RWPE2 (cell line): ENCODE measurements around the gene KIF27.
"Not testable (repeated sequence)": the region's sequence is repeated elsewhere in the genome, so short reads cannot be mapped to it uniquely, and the experiment has no call there.

Source experiments
- ATAC-seq: fragments of 200-7000 bp; cut with Tn5 transposase; 3 replicates; pipeline ENCODE4 v1.9.1; 2021; ENCODE audit warnings: low read depth
- DNase-seq: peaks from one replicate; pipeline ENCODE4 v3.0.0-alpha.2; 2020; ENCODE audit warnings: low spot score
- H3K27ac ChIP-seq: fragments of 450-650 bp; 2 replicates; pipeline ENCODE4 v1.5.1; 2017; ENCODE audit warnings: mild to moderate bottlenecking; ENCODE audit not compliant: poor library complexity, severe bottlenecking
- H3K27me3 ChIP-seq: fragments of 250-450 bp; sonication (Bioruptor Pico); 2 replicates; pipeline ENCODE4 v1.5.1; 2021; ENCODE audit warnings: mild to moderate bottlenecking, moderate library complexity; ENCODE audit not compliant: insufficient read depth, poor library complexity, severe bottlenecking
- H3K36me3 ChIP-seq: fragments of 250-450 bp; sonication (Bioruptor Pico); 2 replicates; pipeline ENCODE4 v1.5.1; 2020; ENCODE audit warnings: low read depth, mild to moderate bottlenecking, moderate library complexity
- H3K4me1 ChIP-seq: fragments of 250-450 bp; sonication (Bioruptor Pico); 2 replicates; pipeline ENCODE4 v1.5.1; 2021; ENCODE audit warnings: mild to moderate bottlenecking, moderate library complexity; ENCODE audit not compliant: insufficient read depth, poor library complexity, severe bottlenecking
- H3K4me3 ChIP-seq: fragments of 250-450 bp; sonication (Bioruptor Pico); 2 replicates; pipeline ENCODE4 v1.5.1; 2021; ENCODE audit warnings: mild to moderate bottlenecking, moderate library complexity; ENCODE audit not compliant: severe bottlenecking
- H3K9me3 ChIP-seq: fragments of 250-450 bp; sonication (Bioruptor Pico); 2 replicates; pipeline ENCODE4 v1.5.1; 2021; ENCODE audit warnings: mild to moderate bottlenecking, moderate library complexity; ENCODE audit not compliant: severe bottlenecking
- TF ChIP-seq, protein P1 (sequence below): fragments of 450-650 bp; IDR thresholded peaks from one replicate; pipeline ENCODE4 v1.5.1; 2017; ENCODE audit warnings: mild to moderate bottlenecking, moderate library complexity; ENCODE audit not compliant: poor library complexity, severe bottlenecking

The KIF27 gene

DNA sequence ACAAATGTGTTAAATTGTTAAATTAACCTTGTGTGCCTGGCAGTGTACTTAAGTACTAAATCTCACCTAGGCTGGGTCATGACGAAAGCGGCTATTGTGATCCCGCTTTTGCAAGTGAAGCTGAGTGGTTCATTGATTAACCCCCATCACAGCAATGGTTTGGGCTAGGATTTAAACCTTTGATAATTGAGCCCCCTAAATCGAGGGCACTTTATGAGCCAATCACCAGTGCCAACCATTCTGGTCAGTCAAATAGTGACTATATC, 35.9 kb upstream of the KIF27 start:
- DNase-seq: no peak
- Histone ChIP-seq H3K9me3 (no peaks in the 10 kb centered on the region), H3K4me1 (peaks cover 13% of the 10 kb centered on the region), H3K36me3 (peaks cover 26% of the 10 kb centered on the region), H3K4me3 (peak overlapping the region; percentile 54), H3K27me3 (no peaks in the 10 kb centered on the region), H3K27ac (peak overlapping the region; percentile 59)
- ATAC-seq: no peak
- TF ChIP-seq, protein P1, sequence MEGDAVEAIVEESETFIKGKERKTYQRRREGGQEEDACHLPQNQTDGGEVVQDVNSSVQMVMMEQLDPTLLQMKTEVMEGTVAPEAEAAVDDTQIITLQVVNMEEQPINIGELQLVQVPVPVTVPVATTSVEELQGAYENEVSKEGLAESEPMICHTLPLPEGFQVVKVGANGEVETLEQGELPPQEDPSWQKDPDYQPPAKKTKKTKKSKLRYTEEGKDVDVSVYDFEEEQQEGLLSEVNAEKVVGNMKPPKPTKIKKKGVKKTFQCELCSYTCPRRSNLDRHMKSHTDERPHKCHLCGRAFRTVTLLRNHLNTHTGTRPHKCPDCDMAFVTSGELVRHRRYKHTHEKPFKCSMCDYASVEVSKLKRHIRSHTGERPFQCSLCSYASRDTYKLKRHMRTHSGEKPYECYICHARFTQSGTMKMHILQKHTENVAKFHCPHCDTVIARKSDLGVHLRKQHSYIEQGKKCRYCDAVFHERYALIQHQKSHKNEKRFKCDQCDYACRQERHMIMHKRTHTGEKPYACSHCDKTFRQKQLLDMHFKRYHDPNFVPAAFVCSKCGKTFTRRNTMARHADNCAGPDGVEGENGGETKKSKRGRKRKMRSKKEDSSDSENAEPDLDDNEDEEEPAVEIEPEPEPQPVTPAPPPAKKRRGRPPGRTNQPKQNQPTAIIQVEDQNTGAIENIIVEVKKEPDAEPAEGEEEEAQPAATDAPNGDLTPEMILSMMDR: no peak

DNA sequence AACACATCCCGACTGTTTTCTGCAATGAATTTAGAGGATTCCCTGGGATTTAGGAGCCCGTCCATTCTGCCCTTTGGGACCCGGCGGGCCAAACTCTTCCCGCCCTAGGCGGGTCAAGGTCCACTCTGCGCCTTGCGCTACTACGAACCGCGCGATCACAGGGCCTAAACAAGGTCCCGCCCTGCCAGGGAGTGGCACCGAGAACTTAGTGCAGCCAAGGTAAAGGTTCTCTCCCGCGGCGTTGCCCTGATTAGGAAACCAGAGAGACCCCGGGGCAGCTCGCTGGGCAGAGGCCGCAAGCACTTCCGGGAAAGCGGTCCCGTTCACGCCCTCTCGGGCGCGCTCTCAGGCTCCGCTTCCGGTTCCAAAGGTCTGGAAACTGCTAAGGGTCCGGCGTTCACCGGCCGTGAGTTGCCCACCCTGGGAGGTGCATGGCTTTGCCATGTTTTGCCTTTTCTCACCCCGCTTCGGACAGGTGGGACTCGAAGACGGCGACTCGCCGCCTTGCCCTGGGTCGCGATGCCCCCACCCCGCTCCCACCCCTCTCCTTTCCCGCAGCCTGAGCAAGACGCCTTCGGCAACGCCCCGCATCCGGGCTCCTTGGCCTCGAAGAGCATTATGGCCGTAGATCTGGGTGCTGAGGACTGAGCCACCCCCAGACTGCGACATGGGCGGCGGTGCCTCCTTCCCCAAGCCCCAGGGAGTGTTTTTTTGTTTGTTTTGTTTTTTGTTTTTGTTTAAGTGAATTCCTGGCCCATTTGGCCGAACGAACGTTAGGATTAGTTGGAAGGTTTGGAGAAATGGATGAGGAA, 35.4 kb upstream of the KIF27 start:
- Histone ChIP-seq H3K9me3 (no peaks in the 10 kb centered on the region), H3K27me3 (no peaks in the 10 kb centered on the region), H3K27ac (peak overlapping the region; percentile 59), H3K4me3 (peak overlapping the region; percentile 54), H3K4me1 (peaks cover 10% of the 10 kb centered on the region), H3K36me3 (peaks cover 31% of the 10 kb centered on the region)
- TF ChIP-seq, protein P1: no peak
- ATAC-seq: peak; percentile 84
- DNase-seq: peak; percentile 78

DNA sequence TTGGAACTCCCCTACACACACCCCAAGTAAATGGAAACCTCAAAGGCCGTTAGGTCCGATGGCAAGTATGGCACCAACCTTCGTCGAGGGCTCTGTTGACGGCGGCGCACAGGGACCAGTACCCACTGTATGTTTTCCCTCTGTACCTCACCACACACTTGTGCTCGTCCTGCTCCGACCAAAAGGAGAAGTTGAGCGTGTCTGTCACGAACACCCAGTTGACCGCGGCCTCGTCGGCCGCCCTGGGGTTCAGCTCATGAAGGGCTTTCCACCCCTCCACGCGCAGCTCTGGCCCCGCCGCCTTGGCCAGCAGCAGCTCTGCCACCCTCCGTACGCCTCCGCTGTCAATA, 34.8 kb upstream of the KIF27 start:
- DNase-seq (no peak), ATAC-seq (peak; percentile 43)
- Histone ChIP-seq H3K4me3 (peak overlapping the region; percentile 54), H3K27me3 (no peaks in the 10 kb centered on the region), H3K36me3 (peaks cover 37% of the 10 kb centered on the region), H3K9me3 (no peaks in the 10 kb centered on the region), H3K27ac (peak overlapping the region; percentile 59), H3K4me1 (peaks cover 10% of the 10 kb centered on the region)
- TF ChIP-seq, protein P1: no peak

GRCh38 chr9:83948096-83948495, 26.9 kb upstream of the KIF27 start:
- not testable (repeated sequence) for H3K9me3 ChIP-seq, H3K4me3 ChIP-seq, ATAC-seq, H3K27ac ChIP-seq, H3K27me3 ChIP-seq, H3K4me1 ChIP-seq, DNase-seq
- peaks cover 80% of the 10 kb centered on the region for H3K36me3 ChIP-seq

DNA sequence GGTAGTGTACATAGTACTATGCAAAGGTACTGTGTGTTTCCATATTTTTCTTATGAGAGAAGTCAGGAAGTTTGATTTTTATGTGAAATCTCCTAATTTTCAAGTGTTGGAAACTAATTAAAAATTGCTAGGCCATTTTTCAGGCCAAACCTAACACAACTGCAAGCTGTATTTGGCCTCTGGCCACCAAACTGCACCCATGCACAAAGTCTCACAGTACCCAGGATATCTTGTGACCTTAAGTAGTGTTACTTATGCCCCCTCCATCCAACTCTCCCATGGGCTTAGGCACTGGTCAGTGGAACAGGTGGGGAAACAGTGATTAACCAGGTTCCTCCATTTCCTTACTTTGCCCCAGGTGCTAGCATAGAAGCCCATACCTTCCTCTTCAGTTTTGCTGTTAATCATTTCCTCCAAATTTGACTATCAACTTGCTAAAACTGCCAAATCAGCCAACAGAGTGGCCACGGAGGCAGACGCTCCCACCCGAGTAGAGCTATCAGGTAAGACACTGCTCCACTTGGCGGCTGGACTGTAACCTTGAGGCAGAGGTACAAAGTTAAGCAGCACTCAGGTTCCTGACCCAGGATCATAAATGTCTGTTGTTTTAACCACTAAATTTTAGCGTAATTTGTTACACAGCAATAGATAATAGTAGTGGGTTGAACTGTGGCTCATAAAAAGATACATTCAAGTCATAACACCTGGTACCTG, 19.5 kb upstream of the KIF27 start:
- no peaks in the 10 kb centered on the region for H3K9me3 ChIP-seq
- no peak for DNase-seq
- peaks cover 4% of the 10 kb centered on the region for H3K4me1 ChIP-seq
- no peak for ATAC-seq
- TF ChIP-seq, protein P1: no peak
- peaks cover 69% of the 10 kb centered on the region for H3K36me3 ChIP-seq
- no peak overlapping the region for H3K27ac ChIP-seq
- no peak overlapping the region for H3K4me3 ChIP-seq
- no peaks in the 10 kb centered on the region for H3K27me3 ChIP-seq
